GM23338 (cell line): ENCODE data around the gene CFAP77. TPM values are rescaled to one million over a fixed set of nuclear protein-coding genes. Genes with fewer than 3 reads are reported as not detected.

Experiments used
- ATAC-seq: fragments of 200-7000 bp; cut with Tn5 transposase; 3 replicates; pipeline ENCODE4 v1.9.1; 2020
- DNase-seq: peaks from one replicate; pipeline ENCODE4 v3.0.0-alpha.2; 2015; ENCODE audit warnings: low spot score
- H2AFZ ChIP-seq: fragments of 200-600 bp; sonication (generic); 2 replicates; pipeline ENCODE4 v1.8.0; 2016; ENCODE audit warnings: antibody characterized with exemption, mild to moderate bottlenecking, moderate library complexity
- H3F3A ChIP-seq: fragments of 200-600 bp; sonication (generic); replicated peaks from 2 replicates; pipeline ENCODE4 v1.8.0; 2017; ENCODE audit warnings: antibody characterized with exemption, mixed run types, low read depth
- H3K27ac ChIP-seq: fragments of 200-600 bp; sonication (generic); 2 replicates; pipeline ENCODE4 v1.6.1; 2016; ENCODE audit warnings: low read depth
- H3K27me3 ChIP-seq: fragments of 200-600 bp; sonication (generic); 2 replicates; pipeline ENCODE4 v1.8.0; 2016; ENCODE audit warnings: mild to moderate bottlenecking, mixed run types, moderate library complexity; ENCODE audit not compliant: insufficient read depth
- H3K36me3 ChIP-seq: fragments of 200-600 bp; sonication (generic); 2 replicates; pipeline ENCODE4 v1.8.0; 2016; ENCODE audit warnings: mild to moderate bottlenecking; ENCODE audit not compliant: insufficient read depth
- H3K4me1 ChIP-seq: fragments of 200-600 bp; sonication (generic); 2 replicates; pipeline ENCODE4 v1.8.0; 2016; ENCODE audit warnings: mild to moderate bottlenecking, moderate library complexity; ENCODE audit not compliant: insufficient read depth
- H3K4me2 ChIP-seq: fragments of 200-600 bp; sonication (generic); 2 replicates; pipeline ENCODE4 v1.7.1; 2017; ENCODE audit warnings: mixed run types
- H3K4me3 ChIP-seq: fragments of 200-600 bp; sonication (generic); 2 replicates; pipeline ENCODE4 v1.6.1; 2016; ENCODE audit warnings: mixed run types
- H3K79me2 ChIP-seq: fragments of 200-600 bp; sonication (generic); replicated peaks from 2 replicates; pipeline ENCODE4 v1.8.0; 2017; ENCODE audit warnings: mild to moderate bottlenecking; ENCODE audit not compliant: insufficient read depth
- H3K9me2 ChIP-seq: fragments of 200-600 bp; sonication (generic); 2 replicates; pipeline ENCODE4 v1.8.0; 2017; ENCODE audit not compliant: insufficient read depth
- H4K20me1 ChIP-seq: fragments of 200-600 bp; sonication (generic); replicated peaks from 2 replicates; pipeline ENCODE4 v1.8.0; 2017; ENCODE audit warnings: mild to moderate bottlenecking; ENCODE audit not compliant: insufficient read depth
- H3K27ac Mint-ChIP-seq: 2 replicates; pipeline ENCODE4 v1.8.0; 2020; ENCODE audit warnings: inconsistent platforms, mild to moderate bottlenecking, moderate library complexity, mixed read lengths
- H3K27me3 Mint-ChIP-seq: 3 replicates; pipeline ENCODE4 v1.8.0; 2022; ENCODE audit warnings: low read depth, mild to moderate bottlenecking, moderate library complexity, mixed read lengths, inconsistent platforms; ENCODE audit not compliant: insufficient read depth, poor library complexity
- H3K36me3 Mint-ChIP-seq: 3 replicates; pipeline ENCODE4 v1.8.0; 2021; ENCODE audit warnings: low read depth, mild to moderate bottlenecking, inconsistent platforms, moderate library complexity, mixed read lengths
- H3K4me1 Mint-ChIP-seq: 3 replicates; pipeline ENCODE4 v1.8.0; 2020; ENCODE audit warnings: mild to moderate bottlenecking, inconsistent platforms, mixed read lengths
- H3K4me3 Mint-ChIP-seq: 3 replicates; pipeline ENCODE4 v1.8.0; 2021; ENCODE audit warnings: moderate library complexity, mild to moderate bottlenecking, inconsistent platforms, mixed read lengths
- H3K9me3 Mint-ChIP-seq: 3 replicates; pipeline ENCODE4 v1.8.0; 2020; ENCODE audit warnings: moderate library complexity, mild to moderate bottlenecking, inconsistent platforms, mixed read lengths
- CREB1 ChIP-seq: fragments of 250-450 bp; sonication (Bioruptor Pico); IDR thresholded peaks from 2 replicates; pipeline ENCODE4 v1.5.0; 2020; ENCODE audit warnings: low read depth, mild to moderate bottlenecking, moderate library complexity
- CTCF ChIP-seq, 2 experiments: fragments of 200-600 bp in 1 of 2; sonication (generic) in 1 of 2; conservative IDR thresholded peaks; 2 replicates each; pipeline versions ENCODE4 v1.5.1 to v1.6.1; 2016 to 2017; ENCODE audit warnings: antibody characterized with exemption in 2 of 2, low read depth in 2 of 2, mild to moderate bottlenecking in 2 of 2, moderate library complexity in 1 of 2
- ETS1 ChIP-seq: IDR thresholded peaks from 2 replicates; pipeline ENCODE4 v1.6.1; 2016; ENCODE audit warnings: antibody characterized with exemption
- EZH2 ChIP-seq: fragments of 200-600 bp; sonication (generic); IDR thresholded peaks from one replicate; pipeline ENCODE4 v1.8.0; 2017; ENCODE audit warnings: antibody characterized with exemption, mild to moderate bottlenecking, low read depth; ENCODE audit not compliant: unreplicated experiment
- JUNB ChIP-seq: IDR thresholded peaks from one replicate; pipeline ENCODE4 v1.6.1; 2016; ENCODE audit warnings: antibody characterized with exemption; ENCODE audit not compliant: unreplicated experiment
- NANOG ChIP-seq: IDR thresholded peaks from 2 replicates; pipeline ENCODE4 v1.6.1; 2016; ENCODE audit warnings: antibody characterized with exemption, borderline replicate concordance
- POLR2AphosphoS5 ChIP-seq: IDR thresholded peaks from 2 replicates; pipeline ENCODE4 v1.6.1; 2016; ENCODE audit warnings: antibody characterized with exemption, low read depth
- STAT1 ChIP-seq: IDR thresholded peaks from one replicate; pipeline ENCODE4 v1.6.1; 2016; ENCODE audit warnings: antibody characterized with exemption; ENCODE audit not compliant: unreplicated experiment
- polyA plus RNA-seq: library from polyadenylated mRNA; unstranded; fragments of >200 nt; fragmentation: Nextera tagmentation; extraction: Ambion mirVana; gene quantifications from 2 replicates; pipeline ENCODE4 v1.2.1, GENCODE V29; 2016
- total RNA-seq: library from RNA; depleted of rRNA; stranded (reverse); fragments of >200 nt; shearing (Covaris generic); gene quantifications from 2 replicates; pipeline ENCODE4 v1.2.3, GENCODE V29; 2014
- TF ChIP-seq, protein P1 (sequence below): fragments of 250-450 bp; sonication (Bioruptor Pico); IDR thresholded peaks from 2 replicates; pipeline ENCODE4 v1.5.0; 2020; ENCODE audit warnings: mild to moderate bottlenecking, moderate library complexity

Gene CFAP77
- total and polyA plus RNA-seq, 2 experiments from 2014 or later = 0.97 to 1.3 TPM

DNA sequence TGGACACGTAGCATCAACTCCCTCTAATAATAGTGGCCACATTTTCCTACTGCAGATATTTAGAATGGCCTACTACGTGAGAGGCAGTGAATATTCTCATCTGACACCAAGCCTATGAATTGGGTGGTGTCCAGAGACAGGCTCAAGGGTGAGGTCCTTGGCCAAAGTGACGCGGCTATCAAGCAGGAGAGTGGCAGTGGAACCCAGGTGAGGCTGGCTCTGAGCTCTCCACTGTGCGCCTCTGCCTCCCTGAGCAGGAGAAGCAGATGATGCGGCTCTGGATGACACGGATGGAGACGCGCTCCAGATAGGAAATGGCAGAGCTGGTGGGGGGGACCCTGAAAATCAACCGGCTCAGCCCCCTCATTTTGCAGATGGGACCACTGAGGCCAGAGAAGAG is 69.7 kb downstream of the CFAP77 start:
- Mint-ChIP-seq H3K27me3 (peaks cover 4% of the 10 kb centered on the region), H3K4me3 (no peak overlapping the region), H3K36me3 (no peaks in the 10 kb centered on the region), H3K4me1 (peaks cover 12% of the 10 kb centered on the region), H3K27ac (no peak overlapping the region), H3K9me3 (no peaks in the 10 kb centered on the region)
- H3K36me3 ChIP-seq = no peaks in the 10 kb centered on the region
- ATAC-seq (no peak), DNase-seq (no peak)
- no peaks in the 10 kb centered on the region for H4K20me1 ChIP-seq
- no peaks in the 10 kb centered on the region for H3K4me1 ChIP-seq
- H3K4me3 ChIP-seq = no peak overlapping the region
- no peak overlapping the region for H3K27ac ChIP-seq
- H3K9me2 ChIP-seq = no peaks in the 10 kb centered on the region
- no peak for TF ChIP-seq EZH2
- TF ChIP-seq STAT1 = no peak
- H3K4me2 ChIP-seq = no peak overlapping the region
- no peaks in the 10 kb centered on the region for H3K79me2 ChIP-seq
- H2AFZ ChIP-seq = no peak overlapping the region
- no peaks in the 10 kb centered on the region for H3F3A ChIP-seq
- H3K27me3 ChIP-seq = no peaks in the 10 kb centered on the region

- 0 out of 2 replicates have a peak overlapping the region, but pooled peaks have one; percentile 85 for H2AFZ ChIP-seq
- H3K9me2 ChIP-seq = no peaks in the 10 kb centered on the region
- peak; percentile 70 for ATAC-seq
- TF ChIP-seq POLR2AphosphoS5 (no peak), EZH2 (no peak), ETS1 (no peak), CTCF (conservative IDR thresholded peaks at IDR 0.05; ENCODE audit: low read depth in 2 of 2) (no peak), NANOG (no peak), STAT1 (no peak), CREB1 (no peak), JUNB (no peak)
- TF ChIP-seq, protein P1, sequence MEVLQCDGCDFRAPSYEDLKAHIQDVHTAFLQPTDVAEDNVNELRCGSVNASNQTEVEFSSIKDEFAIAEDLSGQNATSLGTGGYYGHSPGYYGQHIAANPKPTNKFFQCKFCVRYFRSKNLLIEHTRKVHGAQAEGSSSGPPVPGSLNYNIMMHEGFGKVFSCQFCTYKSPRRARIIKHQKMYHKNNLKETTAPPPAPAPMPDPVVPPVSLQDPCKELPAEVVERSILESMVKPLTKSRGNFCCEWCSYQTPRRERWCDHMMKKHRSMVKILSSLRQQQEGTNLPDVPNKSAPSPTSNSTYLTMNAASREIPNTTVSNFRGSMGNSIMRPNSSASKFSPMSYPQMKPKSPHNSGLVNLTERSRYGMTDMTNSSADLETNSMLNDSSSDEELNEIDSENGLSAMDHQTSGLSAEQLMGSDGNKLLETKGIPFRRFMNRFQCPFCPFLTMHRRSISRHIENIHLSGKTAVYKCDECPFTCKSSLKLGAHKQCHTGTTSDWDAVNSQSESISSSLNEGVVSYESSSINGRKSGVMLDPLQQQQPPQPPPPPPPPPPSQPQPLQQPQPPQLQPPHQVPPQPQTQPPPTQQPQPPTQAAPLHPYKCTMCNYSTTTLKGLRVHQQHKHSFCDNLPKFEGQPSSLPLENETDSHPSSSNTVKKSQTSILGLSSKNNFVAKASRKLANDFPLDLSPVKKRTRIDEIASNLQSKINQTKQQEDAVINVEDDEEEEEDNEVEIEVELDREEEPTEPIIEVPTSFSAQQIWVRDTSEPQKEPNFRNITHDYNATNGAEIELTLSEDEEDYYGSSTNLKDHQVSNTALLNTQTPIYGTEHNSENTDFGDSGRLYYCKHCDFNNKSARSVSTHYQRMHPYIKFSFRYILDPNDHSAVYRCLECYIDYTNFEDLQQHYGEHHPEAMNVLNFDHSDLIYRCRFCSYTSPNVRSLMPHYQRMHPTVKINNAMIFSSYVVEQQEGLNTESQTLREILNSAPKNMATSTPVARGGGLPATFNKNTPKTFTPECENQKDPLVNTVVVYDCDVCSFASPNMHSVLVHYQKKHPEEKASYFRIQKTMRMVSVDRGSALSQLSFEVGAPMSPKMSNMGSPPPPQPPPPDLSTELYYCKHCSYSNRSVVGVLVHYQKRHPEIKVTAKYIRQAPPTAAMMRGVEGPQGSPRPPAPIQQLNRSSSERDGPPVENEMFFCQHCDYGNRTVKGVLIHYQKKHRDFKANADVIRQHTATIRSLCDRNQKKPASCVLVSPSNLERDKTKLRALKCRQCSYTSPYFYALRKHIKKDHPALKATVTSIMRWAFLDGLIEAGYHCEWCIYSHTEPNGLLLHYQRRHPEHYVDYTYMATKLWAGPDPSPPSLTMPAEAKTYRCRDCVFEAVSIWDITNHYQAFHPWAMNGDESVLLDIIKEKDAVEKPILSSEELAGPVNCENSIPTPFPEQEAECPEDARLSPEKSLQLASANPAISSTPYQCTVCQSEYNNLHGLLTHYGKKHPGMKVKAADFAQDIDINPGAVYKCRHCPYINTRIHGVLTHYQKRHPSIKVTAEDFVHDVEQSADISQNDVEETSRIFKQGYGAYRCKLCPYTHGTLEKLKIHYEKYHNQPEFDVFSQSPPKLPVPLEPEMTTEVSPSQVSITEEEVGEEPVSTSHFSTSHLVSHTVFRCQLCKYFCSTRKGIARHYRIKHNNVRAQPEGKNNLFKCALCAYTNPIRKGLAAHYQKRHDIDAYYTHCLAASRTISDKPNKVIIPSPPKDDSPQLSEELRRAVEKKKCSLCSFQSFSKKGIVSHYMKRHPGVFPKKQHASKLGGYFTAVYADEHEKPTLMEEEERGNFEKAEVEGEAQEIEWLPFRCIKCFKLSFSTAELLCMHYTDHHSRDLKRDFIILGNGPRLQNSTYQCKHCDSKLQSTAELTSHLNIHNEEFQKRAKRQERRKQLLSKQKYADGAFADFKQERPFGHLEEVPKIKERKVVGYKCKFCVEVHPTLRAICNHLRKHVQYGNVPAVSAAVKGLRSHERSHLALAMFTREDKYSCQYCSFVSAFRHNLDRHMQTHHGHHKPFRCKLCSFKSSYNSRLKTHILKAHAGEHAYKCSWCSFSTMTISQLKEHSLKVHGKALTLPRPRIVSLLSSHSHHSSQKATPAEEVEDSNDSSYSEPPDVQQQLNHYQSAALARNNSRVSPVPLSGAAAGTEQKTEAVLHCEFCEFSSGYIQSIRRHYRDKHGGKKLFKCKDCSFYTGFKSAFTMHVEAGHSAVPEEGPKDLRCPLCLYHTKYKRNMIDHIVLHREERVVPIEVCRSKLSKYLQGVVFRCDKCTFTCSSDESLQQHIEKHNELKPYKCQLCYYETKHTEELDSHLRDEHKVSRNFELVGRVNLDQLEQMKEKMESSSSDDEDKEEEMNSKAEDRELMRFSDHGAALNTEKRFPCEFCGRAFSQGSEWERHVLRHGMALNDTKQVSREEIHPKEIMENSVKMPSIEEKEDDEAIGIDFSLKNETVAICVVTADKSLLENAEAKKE (CRISPR knock-in tag) = no peak
Measured at GRCh38 chr9:132481053-132481849, 71.2 kb downstream of the CFAP77 start.

More at GRCh38 chr9:132481053-132481849, 71.2 kb downstream of the CFAP77 start:
- no peaks in the 10 kb centered on the region for H3K36me3 ChIP-seq
- H3K4me1 ChIP-seq = no peaks in the 10 kb centered on the region
- H3K27ac Mint-ChIP-seq = no peak overlapping the region
- H3K27me3 ChIP-seq = no peaks in the 10 kb centered on the region
- no peak overlapping the region for H3K4me3 Mint-ChIP-seq
- H3F3A ChIP-seq = no peaks in the 10 kb centered on the region
- no peak overlapping the region for H3K4me2 ChIP-seq
- peaks cover 4% of the 10 kb centered on the region for H3K27me3 Mint-ChIP-seq
- no peak overlapping the region for H3K4me3 ChIP-seq
- no peaks in the 10 kb centered on the region for H3K9me3 Mint-ChIP-seq
- no peaks in the 10 kb centered on the region for H3K79me2 ChIP-seq
- no peaks in the 10 kb centered on the region for H3K36me3 Mint-ChIP-seq
- no peak overlapping the region for H3K27ac ChIP-seq
- H3K4me1 Mint-ChIP-seq = peaks cover 15% of the 10 kb centered on the region
- peak; percentile 34 for DNase-seq
- H4K20me1 ChIP-seq = no peaks in the 10 kb centered on the region
